ENCODE measurements around the gene CTDP1.

CTDP1 gene

GRCh38 chr18:79770826-79771225, 91.2 kb downstream of the CTDP1 start:
- no peak for DNase-seq

- no peak for DNase-seq
Observed at GRCh38 chr18:79771446-79772107, 92.0 kb downstream of the CTDP1 start.

DNA sequence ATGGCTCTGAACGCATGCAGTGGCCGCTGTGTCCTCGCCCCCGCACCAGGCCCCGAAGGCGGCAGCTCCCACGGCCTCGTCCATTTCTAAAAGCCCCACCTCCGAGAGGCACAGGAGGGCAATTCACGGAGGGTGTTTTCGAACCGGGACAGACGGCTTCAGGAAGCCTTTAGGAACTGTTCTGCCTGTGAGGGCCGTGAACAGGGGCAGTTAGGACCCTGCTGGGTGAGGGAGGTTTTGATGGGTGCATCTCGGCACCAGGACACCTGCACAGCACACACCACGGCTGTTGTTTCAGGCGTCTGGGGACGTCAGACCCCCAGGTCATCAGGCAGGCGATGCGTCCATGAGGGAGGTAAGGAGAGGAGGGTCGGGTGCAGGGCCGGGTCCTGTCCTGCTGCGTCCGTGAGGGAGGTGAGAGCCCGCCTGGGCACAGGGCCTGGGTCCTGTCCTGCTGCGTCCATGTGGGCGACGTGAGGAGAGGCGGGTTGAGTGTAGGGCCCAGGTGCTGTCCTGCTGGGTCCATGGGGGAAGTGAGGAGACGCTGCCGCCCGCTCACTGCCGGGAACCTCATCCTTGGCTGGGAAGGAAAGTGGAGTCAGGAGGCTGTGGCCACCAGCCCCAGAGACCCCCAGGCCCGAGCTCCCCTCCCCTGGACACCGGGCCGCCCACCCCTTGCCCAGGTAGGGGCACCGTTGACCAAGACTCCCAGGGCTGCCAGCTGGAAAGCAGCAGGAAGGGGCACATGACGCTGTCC, 92.7 kb downstream of the CTDP1 start:
- no peak for DNase-seq

DNA sequence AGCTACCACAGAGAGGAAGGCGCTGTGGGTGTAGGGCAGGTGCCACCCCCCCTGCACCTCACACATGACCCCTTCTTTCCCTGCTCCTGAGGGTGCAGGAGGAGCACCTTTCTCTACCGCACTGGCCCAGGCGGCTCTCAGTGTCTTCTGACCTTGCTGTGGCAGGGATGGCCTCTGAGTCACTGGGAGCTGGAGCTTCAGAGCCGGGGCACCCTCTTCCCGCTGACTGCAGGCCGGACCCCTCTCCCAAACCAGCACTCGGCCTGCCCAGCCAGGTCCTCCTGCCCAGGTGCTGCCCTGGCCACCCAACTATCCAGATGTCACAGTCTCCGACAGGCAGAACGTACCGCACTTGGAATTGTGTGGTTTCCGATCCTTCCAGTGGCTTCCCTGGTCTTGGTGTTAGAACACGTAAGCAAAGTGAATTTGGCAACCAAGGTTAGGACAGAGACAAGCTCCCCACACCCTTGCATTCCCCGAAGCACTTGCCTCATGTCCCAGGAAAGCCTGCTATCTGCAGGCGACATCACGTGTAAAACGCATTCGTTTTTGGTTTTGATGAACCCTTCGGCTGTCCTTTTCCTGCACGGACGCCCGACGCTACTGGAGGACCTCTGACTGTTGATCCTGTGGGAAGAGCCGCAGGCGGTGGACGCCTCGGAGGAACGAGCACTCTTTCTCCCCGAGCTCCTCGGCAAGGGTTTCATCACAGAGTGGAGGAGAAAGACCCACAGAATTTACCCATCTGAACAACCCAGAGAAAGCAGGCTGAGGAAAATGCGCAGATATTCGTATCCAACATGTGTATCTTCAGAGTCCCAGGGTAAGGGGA, 93.5 kb downstream of the CTDP1 start:
- DNase-seq: no peak

DNA sequence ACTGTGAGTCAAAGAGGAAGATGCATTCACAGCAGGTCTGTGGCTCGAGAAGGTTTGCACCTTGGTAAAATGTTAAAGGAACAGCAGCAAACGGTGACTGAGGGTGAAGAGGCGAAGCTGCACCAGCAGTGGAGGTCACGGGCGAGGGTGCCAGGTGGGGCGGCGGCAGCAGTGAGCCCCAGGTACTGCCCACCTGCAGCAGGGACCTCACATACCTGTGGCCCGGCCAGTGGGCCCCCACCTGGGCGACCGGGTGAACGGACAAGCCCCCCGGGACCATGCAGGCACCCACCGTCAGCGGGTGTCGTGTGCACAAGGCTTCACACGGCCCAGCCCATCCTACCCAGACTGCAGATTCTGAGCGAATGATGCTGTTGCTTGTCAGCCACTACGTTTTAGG, 94.5 kb downstream of the CTDP1 start:
- DNase-seq: no peak

GRCh38 chr18:79775441-79776221, 96.0 kb downstream of the CTDP1 start:
- DNase-seq: no peak

DNA sequence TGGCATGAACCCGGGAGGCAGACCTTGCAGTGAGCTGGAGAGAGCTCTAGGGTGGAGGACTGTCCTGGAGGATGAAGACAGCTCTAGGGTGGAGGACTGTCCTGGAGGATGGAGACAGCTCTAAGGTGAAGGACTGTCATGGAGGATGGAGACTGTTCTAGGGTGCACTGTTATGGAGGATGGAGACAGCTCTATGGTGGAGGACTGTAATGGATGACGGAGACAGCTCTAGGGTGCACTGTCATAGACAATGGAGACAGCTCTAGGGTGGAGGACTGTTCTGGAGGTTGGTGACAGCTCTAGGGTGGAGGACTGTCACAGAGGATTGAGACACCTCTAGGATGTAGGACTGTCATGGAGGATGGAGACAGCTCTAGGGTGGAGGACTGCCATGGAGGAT, 97.1 kb downstream of the CTDP1 start:
- no peak for DNase-seq

DNA sequence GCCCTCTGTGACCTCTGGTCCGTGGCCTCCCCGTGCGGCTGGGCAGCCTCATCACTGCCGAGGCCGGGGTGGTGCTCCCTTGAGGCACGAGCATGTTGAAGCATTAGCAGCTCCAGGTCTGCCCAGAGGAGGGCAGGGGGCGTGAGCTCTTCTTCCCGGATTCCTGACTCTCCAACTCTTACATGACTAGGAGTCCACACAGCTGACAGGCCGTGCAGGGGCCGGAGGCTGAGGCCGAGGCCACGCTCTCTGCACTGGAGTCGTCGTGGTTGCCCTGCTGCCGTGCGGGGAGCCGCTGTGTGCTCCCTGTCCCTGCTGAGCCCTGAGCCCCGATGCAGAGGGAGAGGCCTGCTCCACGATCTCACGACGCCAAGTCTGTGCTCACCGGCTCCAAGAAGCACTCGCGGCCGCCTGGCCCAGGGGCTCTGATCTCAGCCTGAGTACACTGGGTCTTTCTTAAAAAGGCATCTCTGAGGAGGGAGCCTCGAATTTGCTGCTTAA, 98.7 kb downstream of the CTDP1 start:
- DNase-seq: no peak

- no peak for DNase-seq
Observed at GRCh38 chr18:79779021-79779699, 99.6 kb downstream of the CTDP1 start.

GRCh38 chr18:79779700-79780190, 100.1 kb downstream of the CTDP1 start:
- no peak for DNase-seq

DNA sequence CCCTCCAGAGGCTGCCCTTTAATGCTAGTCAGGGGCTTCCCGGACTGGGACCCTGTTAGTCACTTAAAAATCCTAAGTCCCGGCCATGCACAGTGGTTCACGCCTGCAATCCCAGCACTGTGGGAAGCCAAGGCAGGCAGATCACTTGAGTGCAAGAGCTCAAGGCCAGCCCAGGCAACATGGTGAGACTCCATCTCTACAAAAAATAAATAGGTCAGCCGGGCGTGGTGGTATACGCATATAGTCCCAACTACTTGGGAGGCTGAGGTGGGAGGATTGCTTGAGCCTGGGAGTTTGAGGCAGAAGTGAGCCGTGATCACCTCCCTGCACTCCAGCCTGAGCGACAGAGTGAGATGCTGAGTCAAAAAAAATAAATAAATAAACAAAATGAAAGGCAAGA, 100.9 kb downstream of the CTDP1 start:
- no peak for DNase-seq

DNA sequence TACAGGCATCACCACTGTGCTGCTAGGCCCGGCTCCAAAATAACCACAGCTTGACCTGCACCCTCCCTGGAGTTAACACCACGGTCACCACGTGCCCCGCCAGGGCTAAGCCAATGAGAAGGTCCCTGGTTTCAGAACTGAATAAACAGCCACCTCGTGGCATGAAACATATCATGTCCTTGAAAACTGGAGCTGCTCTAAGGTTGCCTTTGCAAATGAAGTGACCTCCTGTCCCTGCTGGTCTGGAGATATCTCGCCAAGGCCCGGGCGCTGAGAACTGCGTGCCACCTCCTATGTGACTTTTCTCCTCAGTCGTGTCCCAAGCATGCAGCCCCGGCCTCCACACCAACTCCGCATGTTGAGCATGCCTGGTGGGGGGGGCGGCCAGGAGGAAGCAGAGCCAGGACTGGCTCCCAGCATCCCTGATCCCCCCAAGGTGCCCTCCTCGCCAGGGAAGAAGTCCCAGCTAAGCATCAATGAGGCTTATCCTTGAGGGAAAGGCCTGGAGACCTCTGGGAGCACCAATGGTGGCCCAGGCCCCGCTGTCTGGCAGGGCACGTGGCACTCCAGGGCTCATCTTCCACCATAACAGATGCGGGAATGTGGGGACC, 101.8 kb downstream of the CTDP1 start:
- no peak for DNase-seq

DNA sequence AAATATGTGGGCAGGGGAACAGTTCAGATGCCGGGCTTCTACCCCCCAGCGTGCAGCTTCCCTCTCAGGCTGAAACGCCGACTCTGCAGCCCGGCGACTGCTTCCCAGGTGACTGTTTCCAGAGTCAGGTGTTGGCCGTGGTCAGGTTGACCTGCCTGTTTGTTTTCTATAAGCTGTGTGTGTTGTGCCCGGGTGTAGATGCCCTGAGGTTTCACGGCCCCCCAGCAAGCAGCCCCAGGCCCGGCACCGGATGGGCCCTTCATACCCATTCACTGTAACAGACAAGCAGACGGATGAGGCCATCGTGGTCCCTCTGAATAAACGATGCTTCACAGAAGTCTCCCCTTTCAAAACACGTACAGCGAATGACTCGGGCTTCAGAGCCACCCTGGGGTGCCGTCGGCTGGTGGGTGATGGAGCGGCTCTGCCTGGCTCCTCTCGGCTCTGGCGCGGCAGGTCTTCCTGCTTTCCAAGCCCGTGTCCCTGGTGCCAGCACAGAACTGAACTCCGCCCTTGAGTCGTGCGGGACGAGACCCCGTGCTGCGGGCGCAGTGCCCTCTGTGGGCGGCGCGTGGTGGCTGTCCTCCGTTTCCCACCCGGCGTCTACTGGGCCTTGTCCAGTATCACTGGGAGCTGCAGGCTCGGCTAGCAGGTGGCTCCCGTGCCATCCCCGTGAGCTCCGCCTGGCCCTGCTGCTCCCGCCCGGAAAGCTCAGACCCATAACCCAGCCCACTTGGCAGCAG, 103.1 kb downstream of the CTDP1 start:
- DNase-seq: no peak

- no peak for DNase-seq
Observed at GRCh38 chr18:79784071-79784913, 104.7 kb downstream of the CTDP1 start.

DNA sequence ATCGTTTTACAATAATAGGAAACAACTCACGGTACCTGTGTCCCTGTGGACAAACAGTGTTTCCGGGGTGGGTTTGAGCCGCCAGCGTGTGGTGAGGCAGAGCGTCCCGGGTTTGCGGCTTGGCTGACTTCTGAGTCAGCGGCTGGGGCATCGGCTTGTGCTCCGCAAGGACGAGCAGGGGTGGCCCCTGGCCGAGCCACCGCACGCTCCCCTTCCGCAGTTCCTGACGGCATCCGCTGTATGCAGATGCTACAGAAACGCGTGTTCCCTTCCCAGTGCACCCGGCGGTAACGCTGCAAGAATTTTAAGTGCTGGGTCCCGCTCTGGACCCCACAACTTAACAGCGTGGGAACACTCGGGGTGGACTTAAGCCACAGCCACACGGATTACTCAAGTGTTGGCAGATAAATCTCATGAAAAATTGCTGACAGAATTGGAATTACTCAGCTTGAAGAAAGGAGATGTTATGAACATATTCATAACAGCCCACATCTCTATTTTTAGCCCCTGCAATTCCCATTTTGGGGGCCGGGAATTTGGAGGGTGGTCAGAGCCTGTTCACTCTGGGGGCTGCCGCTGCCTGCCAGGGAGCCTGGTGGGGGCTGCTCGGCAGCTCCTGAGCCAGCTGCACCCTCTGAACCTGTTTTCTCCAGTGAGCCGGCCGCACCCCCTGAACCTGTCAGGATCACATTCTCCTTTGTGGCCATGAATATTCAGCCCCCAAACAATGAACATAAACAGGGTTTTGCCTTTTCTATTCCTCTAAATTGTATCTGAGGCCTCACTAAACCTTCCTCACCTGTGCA, 105.6 kb downstream of the CTDP1 start:
- DNase-seq: no peak

DNA sequence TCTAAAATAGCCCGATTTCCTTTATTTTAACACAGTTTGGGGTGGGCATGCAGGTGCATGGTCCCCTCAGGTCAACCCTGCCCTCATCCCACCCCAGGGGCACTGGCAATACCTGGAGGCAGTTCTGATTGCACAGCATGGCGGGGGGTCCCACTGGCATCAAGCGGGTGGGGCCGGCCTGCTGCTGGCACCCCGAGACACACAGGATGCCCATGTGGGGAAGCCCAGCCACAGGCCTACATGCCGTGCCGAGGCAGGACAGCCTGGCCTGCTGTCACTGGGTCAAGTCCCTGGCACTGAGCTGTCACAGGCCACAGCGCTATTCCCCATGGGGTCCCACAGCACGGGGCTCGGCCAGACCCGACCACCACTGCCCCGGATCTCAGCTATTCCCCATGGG, 106.2 kb downstream of the CTDP1 start:
- DNase-seq: no peak

- no peak for DNase-seq
Observed at GRCh38 chr18:79786304-79786703, 106.7 kb downstream of the CTDP1 start.

GRCh38 chr18:79786786-79787526, 107.4 kb downstream of the CTDP1 start:
- DNase-seq: no peak

Data from CD4-positive, alpha-beta T cell treated with Interleukin-21 for 1 hour (primary cell).